H9 (cell line): ENCODE measurements around the gene TNRC18. TPM values are rescaled to one million over a fixed set of nuclear protein-coding genes. Genes with fewer than 3 reads are reported as not detected.

Experiments
- DNase-seq: peaks from one replicate; pipeline ENCODE4 v3.0.0-alpha.2; 2017
- H2AFZ ChIP-seq: one replicate; pipeline ENCODE4 v1.6.1; 2013; ENCODE audit warnings: mild to moderate bottlenecking, low read length, control low read depth, moderate library complexity
- H2AK5ac ChIP-seq: 2 replicates; pipeline ENCODE4 v1.6.1; 2013; ENCODE audit warnings: low read length, control low read depth, mixed read lengths; ENCODE audit not compliant: insufficient read length
- H2BK120ac ChIP-seq: one replicate; pipeline ENCODE4 v1.6.1; 2013; ENCODE audit warnings: low read depth, mild to moderate bottlenecking, low read length, control low read depth, inconsistent platforms; ENCODE audit not compliant: poor library complexity, severe bottlenecking
- H2BK12ac ChIP-seq: 2 replicates; pipeline ENCODE4 v1.6.1; 2013; ENCODE audit warnings: low read length, control low read depth, mixed read lengths, low read depth; ENCODE audit not compliant: insufficient read length
- H2BK15ac ChIP-seq: 2 replicates; pipeline ENCODE4 v1.6.1; 2013; ENCODE audit warnings: low read depth, low read length, control low read depth
- H2BK20ac ChIP-seq: one replicate; pipeline ENCODE4 v1.6.1; 2013; ENCODE audit warnings: low read depth, mild to moderate bottlenecking, low read length, control low read depth, inconsistent platforms; ENCODE audit not compliant: poor library complexity, severe bottlenecking
- H2BK5ac ChIP-seq: 2 replicates; pipeline ENCODE4 v1.6.1; 2013; ENCODE audit warnings: low read length, control low read depth, mixed read lengths; ENCODE audit not compliant: insufficient read length
- H3K14ac ChIP-seq: 2 replicates; pipeline ENCODE4 v1.6.1; 2013; ENCODE audit warnings: low read length, control low read depth; ENCODE audit not compliant: insufficient read depth
- H3K18ac ChIP-seq: 2 replicates; pipeline ENCODE4 v1.6.1; 2013; ENCODE audit warnings: low read depth, mild to moderate bottlenecking, mixed read lengths, low read length, control low read depth; ENCODE audit not compliant: insufficient read length
- H3K23ac ChIP-seq: 2 replicates; pipeline ENCODE4 v1.6.1; 2013; ENCODE audit warnings: low read length, control low read depth, mixed read lengths, low read depth; ENCODE audit not compliant: insufficient read length
- H3K23me2 ChIP-seq: 2 replicates; pipeline ENCODE4 v1.6.1; 2013; ENCODE audit warnings: low read depth, mild to moderate bottlenecking, mixed read lengths, low read length, control low read depth; ENCODE audit not compliant: insufficient read length, poor library complexity, severe bottlenecking
- H3K27ac ChIP-seq: 2 replicates; pipeline ENCODE4 v1.5.1; 2013; ENCODE audit warnings: low read length, control low read depth, mixed read lengths, low read depth; ENCODE audit not compliant: insufficient read length
- H3K27me3 ChIP-seq: 2 replicates; pipeline ENCODE4 v1.6.1; 2013; ENCODE audit warnings: low read length, control low read depth, inconsistent platforms; ENCODE audit not compliant: insufficient read depth
- H3K4ac ChIP-seq: 2 replicates; pipeline ENCODE4 v1.6.1; 2013; ENCODE audit warnings: low read depth, mild to moderate bottlenecking, control low read depth, inconsistent platforms, low read length, moderate library complexity
- H3K4me1 ChIP-seq: 2 replicates; pipeline ENCODE4 v1.6.1; 2013; ENCODE audit warnings: low read length, control low read depth, inconsistent platforms; ENCODE audit not compliant: insufficient read depth
- H3K4me2 ChIP-seq: 2 replicates; pipeline ENCODE4 v1.6.1; 2013; ENCODE audit warnings: low read length, control low read depth, mixed read lengths; ENCODE audit not compliant: insufficient read length, insufficient read depth
- H3K56ac ChIP-seq: 2 replicates; pipeline ENCODE4 v1.6.1; 2013; ENCODE audit warnings: low read depth, mild to moderate bottlenecking, mixed read lengths, low read length, control low read depth; ENCODE audit not compliant: insufficient read length
- H3K79me1 ChIP-seq: 2 replicates; pipeline ENCODE4 v1.6.1; 2013; ENCODE audit warnings: low read depth, mild to moderate bottlenecking, moderate library complexity, low read length, control low read depth, inconsistent platforms; ENCODE audit not compliant: insufficient read depth, poor library complexity, severe bottlenecking
- H3K79me2 ChIP-seq: 2 replicates; pipeline ENCODE4 v1.6.1; 2013; ENCODE audit warnings: low read length, control low read depth, inconsistent platforms; ENCODE audit not compliant: insufficient read depth
- H3K9ac ChIP-seq: 2 replicates; pipeline ENCODE4 v1.6.1; 2013; ENCODE audit warnings: low read length, control low read depth, mixed read lengths; ENCODE audit not compliant: insufficient read length; ENCODE audit errors: extremely low read depth
- H3K9me3 ChIP-seq: one replicate; pipeline ENCODE4 v1.6.1; 2013; ENCODE audit warnings: low read depth, low read length, inconsistent platforms; ENCODE audit not compliant: control insufficient read depth
- H3T11ph ChIP-seq: one replicate; pipeline ENCODE4 v1.6.1; 2013; ENCODE audit warnings: mild to moderate bottlenecking, low read length, control low read depth, inconsistent platforms
- H4K20me1 ChIP-seq: one replicate; pipeline ENCODE4 v1.6.1; 2013; ENCODE audit not compliant: control insufficient read depth, insufficient read length, insufficient read depth
- H4K5ac ChIP-seq: 2 replicates; pipeline ENCODE4 v1.6.1; 2013; ENCODE audit warnings: low read depth, mild to moderate bottlenecking, mixed read lengths, low read length, control low read depth; ENCODE audit not compliant: insufficient read length
- H4K8ac ChIP-seq: replicated peaks from 2 replicates; pipeline ENCODE4 v1.6.1; 2013; ENCODE audit warnings: low read length, control low read depth, mixed read lengths, low read depth; ENCODE audit not compliant: insufficient read length
- H4K91ac ChIP-seq: 2 replicates; pipeline ENCODE4 v1.6.1; 2013; ENCODE audit warnings: low read depth, mild to moderate bottlenecking, moderate library complexity, mixed read lengths, low read length, control low read depth; ENCODE audit not compliant: insufficient read length
- H3K27ac Mint-ChIP-seq, 3 experiments: 2 replicates in 2 of 3; 3 replicates in 1 of 3; pipeline ENCODE4 v1.8.0; 2020 to 2021; ENCODE audit warnings: mixed read lengths in 3 of 3, mild to moderate bottlenecking in 1 of 3, moderate library complexity in 1 of 3
- H3K27me3 Mint-ChIP-seq: 2 replicates; pipeline ENCODE4 v1.8.0; 2021; ENCODE audit warnings: low read depth, mild to moderate bottlenecking, moderate library complexity, mixed read lengths
- H3K36me3 Mint-ChIP-seq, 3 experiments: 2 replicates in 2 of 3; 3 replicates in 1 of 3; pipeline ENCODE4 v1.8.0; 2020 to 2021; ENCODE audit warnings: low read depth in 3 of 3, mixed read lengths in 3 of 3; ENCODE audit not compliant: insufficient read depth in 1 of 3
- H3K4me1 Mint-ChIP-seq, 2 experiments: 2 replicates each; pipeline ENCODE4 v1.8.0; 2020; ENCODE audit warnings: mixed read lengths in 2 of 2
- H3K4me3 Mint-ChIP-seq, 2 experiments: 2 replicates in 1 of 2; 3 replicates in 1 of 2; pipeline ENCODE4 v1.8.0; 2020 to 2021; ENCODE audit warnings: mild to moderate bottlenecking in 2 of 2, mixed read lengths in 2 of 2, moderate library complexity in 1 of 2
- H3K9me3 Mint-ChIP-seq, 2 experiments: 2 replicates in 1 of 2; 3 replicates in 1 of 2; pipeline ENCODE4 v1.8.0; 2020; ENCODE audit warnings: mild to moderate bottlenecking in 2 of 2, mixed read lengths in 2 of 2, moderate library complexity in 1 of 2
- WGBS: extraction: QIAGEN DNeasy Blood & Tissue Kit; methylation state at CpG from one replicate; pipeline ENCODE4 v1.1.7; 2013; ENCODE audit warnings: missing lambda C conversion rate, low lambda C conversion rate, mixed read lengths; ENCODE audit not compliant: insufficient read length; ENCODE audit errors: extremely low coverage; 5-methylcytosine and 5-hydroxymethylcytosine counted together
- total RNA-seq: library from RNA; stranded (reverse); gene quantifications from 2 replicates; pipeline ENCODE4 v1.2.1, GENCODE V29; 2021
- TF ChIP-seq, protein P1 (sequence below): fragments of 200-600 bp; sonication (generic); conservative IDR thresholded peaks from 3 replicates; pipeline ENCODE4 v1.8.0; 2021; ENCODE audit warnings: antibody characterized with exemption, mild to moderate bottlenecking

The TNRC18 gene
- total RNA-seq, 1 experiment from 2014 or later: 21.2 TPM

DNA sequence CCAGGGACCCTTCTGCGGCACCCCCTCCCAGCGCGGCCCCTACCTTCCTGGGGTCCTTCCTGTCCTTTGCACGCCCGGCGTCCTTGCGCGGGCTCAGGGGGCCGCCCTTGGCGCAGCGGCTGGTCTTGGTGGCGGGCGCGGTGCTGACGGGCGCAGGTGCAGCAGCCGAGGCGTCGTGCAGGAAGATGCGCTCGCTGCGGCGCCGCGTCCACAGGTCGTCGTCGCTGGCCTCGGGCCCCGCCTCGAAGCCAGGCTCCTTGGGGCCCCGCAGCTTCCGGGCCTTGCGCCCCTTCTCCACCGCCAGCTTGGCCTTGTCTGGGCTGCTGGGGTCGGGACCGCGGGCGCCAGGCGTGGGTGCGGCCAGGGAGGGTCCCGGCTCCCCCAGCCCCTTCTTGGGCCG lies 91.1 kb downstream of the TNRC18 start:
- WGBS: no CpG with 5 or more reads among the region's 43 CpGs
- Mint-ChIP-seq H3K27me3 (no peaks in the 10 kb centered on the region; the same call in none of the 2 replicates), H3K36me3 (peaks cover 0 to 12% (median 6%) of the 10 kb centered on the region in 3 experiments; a peak in 5 of 7 replicates), H3K4me3 (no peak overlapping the region), H3K4me1 (peaks cover 0 to 8% of the 10 kb centered on the region in 2 experiments; a peak in 2 of 4 replicates), H3K27ac (no peak overlapping the region), H3K9me3 (peaks cover 12 to 13% of the 10 kb centered on the region in 2 experiments; a peak in 4 of 5 replicates)
- Histone ChIP-seq H3K9me3 (no peaks in the 10 kb centered on the region), H3K23ac (no peak overlapping the region), H4K8ac (no peak overlapping the region), H3K27ac (no peak overlapping the region), H3K56ac (no peak overlapping the region), H3K4ac (no peak overlapping the region), H2AFZ (no peak overlapping the region), H2BK20ac (no peak overlapping the region), H3K18ac (no peak overlapping the region), H4K5ac (no peak overlapping the region), H3K79me2 (no peaks in the 10 kb centered on the region), H2AK5ac (no peak overlapping the region), H3K4me1 (no peaks in the 10 kb centered on the region), H3K79me1 (no peaks in the 10 kb centered on the region), H3T11ph (no peak overlapping the region), H2BK15ac (no peak overlapping the region), H3K23me2 (no peaks in the 10 kb centered on the region), H4K20me1 (no peaks in the 10 kb centered on the region), H2BK5ac (no peak overlapping the region), H4K91ac (no peak overlapping the region), H3K14ac (no peak overlapping the region), H2BK12ac (no peak overlapping the region), H3K27me3 (no peaks in the 10 kb centered on the region), H2BK120ac (no peak overlapping the region), H3K9ac (no peak overlapping the region), H3K4me2 (no peak overlapping the region)
- TF ChIP-seq, protein P1, sequence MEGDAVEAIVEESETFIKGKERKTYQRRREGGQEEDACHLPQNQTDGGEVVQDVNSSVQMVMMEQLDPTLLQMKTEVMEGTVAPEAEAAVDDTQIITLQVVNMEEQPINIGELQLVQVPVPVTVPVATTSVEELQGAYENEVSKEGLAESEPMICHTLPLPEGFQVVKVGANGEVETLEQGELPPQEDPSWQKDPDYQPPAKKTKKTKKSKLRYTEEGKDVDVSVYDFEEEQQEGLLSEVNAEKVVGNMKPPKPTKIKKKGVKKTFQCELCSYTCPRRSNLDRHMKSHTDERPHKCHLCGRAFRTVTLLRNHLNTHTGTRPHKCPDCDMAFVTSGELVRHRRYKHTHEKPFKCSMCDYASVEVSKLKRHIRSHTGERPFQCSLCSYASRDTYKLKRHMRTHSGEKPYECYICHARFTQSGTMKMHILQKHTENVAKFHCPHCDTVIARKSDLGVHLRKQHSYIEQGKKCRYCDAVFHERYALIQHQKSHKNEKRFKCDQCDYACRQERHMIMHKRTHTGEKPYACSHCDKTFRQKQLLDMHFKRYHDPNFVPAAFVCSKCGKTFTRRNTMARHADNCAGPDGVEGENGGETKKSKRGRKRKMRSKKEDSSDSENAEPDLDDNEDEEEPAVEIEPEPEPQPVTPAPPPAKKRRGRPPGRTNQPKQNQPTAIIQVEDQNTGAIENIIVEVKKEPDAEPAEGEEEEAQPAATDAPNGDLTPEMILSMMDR: no peak
- peak; percentile 33 for DNase-seq
